ENCODE measurements around the gene TGM1. TPM values are rescaled to one million over a fixed set of nuclear protein-coding genes. Genes with fewer than 3 reads are reported as not detected.

TGM1 gene
- total and polyA plus RNA-seq, 10 of the 15 experiments (the other 5 are each of a cell fraction or from before 2014, with no cell fraction given) = 0.05 to 5.9 (median 1.8) TPM

- ChIA-PET SMC1A (ENCODE audit: uncharacterized antibody, unreplicated experiment) (no interaction called here), RAD21 (ENCODE audit: unreplicated experiment) (interaction anchor here (1.0 kb wide), 1 partner anchor 18 kb away, joined by 6 read pairs; no protein-coding TSS in a partner anchor), CTCF (interaction anchor here (0.9 to 2.1 kb wide), 4 partner anchors 10 to 47 kb away, joined by 3 to 10 read pairs (median 4); partner anchors contain the start of genes CIDEB and RABGGTA), POLR2A (no interaction called here)
- TF ChIP-seq TAF1 (IDR thresholded peaks at IDR 0.05; ENCODE audit: borderline replicate concordance, low read depth, low read length) = no peak
- no peaks in the 10 kb centered on the region for H4K20me1 ChIP-seq (ENCODE audit: control insufficient read depth, insufficient read depth)
- H3K27me3 ChIP-seq (replicated peaks in 1 of 2; ENCODE audit: control insufficient read depth in 2 of 2, insufficient read depth in 2 of 2, low read length in 1 of 2) = no peaks in the 10 kb centered on the region
- no peaks in the 10 kb centered on the region for H3K9me3 ChIP-seq (replicated peaks; ENCODE audit: control insufficient read depth, insufficient read depth, low read length)
- H3K9ac ChIP-seq (ENCODE audit: control insufficient read depth, insufficient read depth, low read length) = no peak overlapping the region
- no peak overlapping the region for H3K4me2 ChIP-seq (ENCODE audit: control insufficient read depth, insufficient read depth)
- in situ Hi-C loops (cut with MboI) (no loop called here), intact Hi-C loops (cut with micrococcal nuclease; ENCODE audit: unreplicated experiment) (no loop called here)
- no peaks in the 10 kb centered on the region for H3K79me2 ChIP-seq (ENCODE audit: control insufficient read depth, insufficient read depth, low read length)
- 82% methylated on average over 20 of the region's 20 CpGs for WGBS (ENCODE audit: insufficient coverage, insufficient replicate concordance, low lambda C conversion rate, missing lambda C conversion rate)
- H3K27ac ChIP-seq (ENCODE audit: control insufficient read depth, insufficient read depth) = no peak overlapping the region
- BruUV-seq (replicated peaks) = no TSS peak
- FAIRE-seq (no peak), DNase-seq (ENCODE audit: low read depth, low spot score) (no peak), ATAC-seq (no peak)
- no peaks in the 10 kb centered on the region; a peak in 2 of 4 replicates for H3K36me3 ChIP-seq (ENCODE audit: control insufficient read depth in 2 of 2, insufficient read depth in 2 of 2, low read length in 1 of 2)
- no peaks in the 10 kb centered on the region for H3K4me1 ChIP-seq (ENCODE audit: control insufficient read depth, insufficient read depth, low read length)
- no peak overlapping the region for H2AFZ ChIP-seq (ENCODE audit: control insufficient read depth, low read depth, low read length)
- no peak overlapping the region for H3K4me3 ChIP-seq
Observed at GRCh38 chr14:24261256-24261968, 1.6 kb downstream of the TGM1 start.

GRCh38 chr14:24260780-24261157, 2.2 kb downstream of the TGM1 start:
- POLR2A ChIA-PET = no interaction called here
- Histone ChIP-seq H3K36me3 (ENCODE audit: control insufficient read depth in 2 of 2, insufficient read depth in 2 of 2, low read length in 1 of 2) (no peaks in the 10 kb centered on the region; a peak in 2 of 4 replicates), H3K27ac (ENCODE audit: control insufficient read depth, insufficient read depth) (no peak overlapping the region), H3K79me2 (ENCODE audit: control insufficient read depth, insufficient read depth, low read length) (no peaks in the 10 kb centered on the region), H3K9ac (ENCODE audit: control insufficient read depth, insufficient read depth, low read length) (no peak overlapping the region), H3K4me3 (no peak overlapping the region), H2AFZ (ENCODE audit: control insufficient read depth, low read depth, low read length) (no peak overlapping the region), H4K20me1 (ENCODE audit: control insufficient read depth, insufficient read depth) (no peaks in the 10 kb centered on the region), H3K4me1 (ENCODE audit: control insufficient read depth, insufficient read depth, low read length) (no peaks in the 10 kb centered on the region), H3K4me2 (ENCODE audit: control insufficient read depth, insufficient read depth) (no peak overlapping the region), H3K27me3 (replicated peaks in 1 of 2; ENCODE audit: control insufficient read depth in 2 of 2, insufficient read depth in 2 of 2, low read length in 1 of 2) (no peaks in the 10 kb centered on the region), H3K9me3 (replicated peaks; ENCODE audit: control insufficient read depth, insufficient read depth, low read length) (no peaks in the 10 kb centered on the region)
- intact Hi-C loops (cut with micrococcal nuclease; ENCODE audit: unreplicated experiment) = no loop called here
- no peak for DNase-seq (ENCODE audit: low read depth, low spot score)
- SMC1A ChIA-PET (ENCODE audit: uncharacterized antibody, unreplicated experiment) = interaction anchor here (0.9 kb wide), 1 partner anchor 13 kb away, joined by 3 read pairs; no protein-coding TSS in a partner anchor
- FAIRE-seq = no peak
- RAD21 ChIA-PET (ENCODE audit: unreplicated experiment) = no interaction called here
- CTCF ChIA-PET = interaction anchor here (0.9 to 1.3 kb wide), 2 partner anchors 18 to 47 kb away, joined by 3 to 4 read pairs; partner anchors contain the start of gene CIDEB
- 78% methylated on average over 4 of the region's 4 CpGs for WGBS (ENCODE audit: insufficient coverage, insufficient replicate concordance, low lambda C conversion rate, missing lambda C conversion rate)
- peak; percentile 13; the same call in 1 of the 3 replicates for ATAC-seq
- in situ Hi-C loops (cut with MboI) = no loop called here
- BruUV-seq (replicated peaks) = no TSS peak
- TF ChIP-seq E2F4 (IDR thresholded peaks at IDR 0.05; ENCODE audit: low read depth, low read length) = no peak
- TF ChIP-seq SIX5 (IDR thresholded peaks at IDR 0.05; ENCODE audit: low read depth, low read length, severe bottlenecking) = no peak
- no peak for TF ChIP-seq MYC (IDR thresholded peaks at IDR 0.05; ENCODE audit: insufficient read depth, insufficient read length, insufficient replicate concordance, low read length, severe bottlenecking)
- no peak for TF ChIP-seq BACH1 (IDR thresholded peaks at IDR 0.05; ENCODE audit: borderline replicate concordance)
- TF ChIP-seq RAD21 (IDR thresholded peaks at IDR 0.05; ENCODE audit: insufficient read depth, low read depth, low read length) = no peak
- TF ChIP-seq MEF2A (IDR thresholded peaks at IDR 0.05; ENCODE audit: insufficient read depth, low read depth, low read length) = no peak
- no peak for TF ChIP-seq CREB1 (IDR thresholded peaks at IDR 0.05; ENCODE audit: low read depth)
- TF ChIP-seq, protein P1, sequence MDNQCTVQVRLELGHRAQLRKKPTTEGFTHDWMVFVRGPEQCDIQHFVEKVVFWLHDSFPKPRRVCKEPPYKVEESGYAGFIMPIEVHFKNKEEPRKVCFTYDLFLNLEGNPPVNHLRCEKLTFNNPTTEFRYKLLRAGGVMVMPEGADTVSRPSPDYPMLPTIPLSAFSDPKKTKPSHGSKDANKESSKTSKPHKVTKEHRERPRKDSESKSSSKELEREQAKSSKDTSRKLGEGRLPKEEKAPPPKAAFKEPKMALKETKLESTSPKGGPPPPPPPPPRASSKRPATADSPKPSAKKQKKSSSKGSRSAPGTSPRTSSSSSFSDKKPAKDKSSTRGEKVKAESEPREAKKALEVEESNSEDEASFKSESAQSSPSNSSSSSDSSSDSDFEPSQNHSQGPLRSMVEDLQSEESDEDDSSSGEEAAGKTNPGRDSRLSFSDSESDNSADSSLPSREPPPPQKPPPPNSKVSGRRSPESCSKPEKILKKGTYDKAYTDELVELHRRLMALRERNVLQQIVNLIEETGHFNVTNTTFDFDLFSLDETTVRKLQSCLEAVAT (IDR thresholded peaks at IDR 0.05) = no peak
- no peak for TF ChIP-seq EGR1 (IDR thresholded peaks at IDR 0.05; ENCODE audit: borderline replicate concordance in 1 of 2, low read depth in 2 of 2, low read length in 2 of 2)
- no peak for TF ChIP-seq TARDBP (IDR thresholded peaks at IDR 0.05; ENCODE audit: borderline replicate concordance)
